Subcutaneous adipose tissue (tissue), 4 donors: ENCODE measurements around the gene OLAH. TPM values are rescaled to one million over a fixed set of nuclear protein-coding genes. Genes with fewer than 3 reads are reported as not detected.

Experiments used
- total RNA-seq, 4 donors: library from RNA; depleted of rRNA; stranded (reverse); fragments of >200 nt; gene quantifications; one replicate each; pipeline ENCODE4 v1.1.0, GENCODE V29; 2016
- TF ChIP-seq, protein P1 (sequence below): fragments of 450-650 bp; IDR thresholded peaks from one replicate; pipeline ENCODE4 v1.5.1; 2016; ENCODE audit warnings: low read depth, mild to moderate bottlenecking, control low read depth, antibody characterized with exemption, moderate library complexity

The OLAH gene
- total RNA-seq, 4 donors from 2014 or later: 0.38 to 1.3 (median 0.51) TPM; not detected in 1

DNA sequence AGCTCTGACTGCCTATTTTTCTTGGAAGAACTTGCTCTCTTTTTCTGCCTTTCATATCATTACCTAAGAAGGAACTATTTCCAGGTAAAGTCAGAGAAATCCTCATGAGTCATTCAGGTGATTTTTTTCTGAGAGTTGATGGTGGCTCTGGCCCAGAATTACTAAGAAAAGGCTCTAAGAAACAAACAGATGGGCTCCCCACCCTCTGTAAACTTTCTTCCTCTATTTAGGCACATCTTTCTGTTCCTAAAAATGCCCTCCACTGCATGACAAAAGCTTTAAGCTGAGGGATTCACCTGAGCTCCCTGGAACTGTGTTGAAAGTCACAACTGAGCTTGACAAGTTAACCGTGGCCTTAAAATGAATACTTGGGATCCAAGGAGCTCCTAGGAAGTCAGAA is 1.6 kb downstream of the OLAH start:
- TF ChIP-seq, protein P1, sequence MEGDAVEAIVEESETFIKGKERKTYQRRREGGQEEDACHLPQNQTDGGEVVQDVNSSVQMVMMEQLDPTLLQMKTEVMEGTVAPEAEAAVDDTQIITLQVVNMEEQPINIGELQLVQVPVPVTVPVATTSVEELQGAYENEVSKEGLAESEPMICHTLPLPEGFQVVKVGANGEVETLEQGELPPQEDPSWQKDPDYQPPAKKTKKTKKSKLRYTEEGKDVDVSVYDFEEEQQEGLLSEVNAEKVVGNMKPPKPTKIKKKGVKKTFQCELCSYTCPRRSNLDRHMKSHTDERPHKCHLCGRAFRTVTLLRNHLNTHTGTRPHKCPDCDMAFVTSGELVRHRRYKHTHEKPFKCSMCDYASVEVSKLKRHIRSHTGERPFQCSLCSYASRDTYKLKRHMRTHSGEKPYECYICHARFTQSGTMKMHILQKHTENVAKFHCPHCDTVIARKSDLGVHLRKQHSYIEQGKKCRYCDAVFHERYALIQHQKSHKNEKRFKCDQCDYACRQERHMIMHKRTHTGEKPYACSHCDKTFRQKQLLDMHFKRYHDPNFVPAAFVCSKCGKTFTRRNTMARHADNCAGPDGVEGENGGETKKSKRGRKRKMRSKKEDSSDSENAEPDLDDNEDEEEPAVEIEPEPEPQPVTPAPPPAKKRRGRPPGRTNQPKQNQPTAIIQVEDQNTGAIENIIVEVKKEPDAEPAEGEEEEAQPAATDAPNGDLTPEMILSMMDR: no peak

DNA sequence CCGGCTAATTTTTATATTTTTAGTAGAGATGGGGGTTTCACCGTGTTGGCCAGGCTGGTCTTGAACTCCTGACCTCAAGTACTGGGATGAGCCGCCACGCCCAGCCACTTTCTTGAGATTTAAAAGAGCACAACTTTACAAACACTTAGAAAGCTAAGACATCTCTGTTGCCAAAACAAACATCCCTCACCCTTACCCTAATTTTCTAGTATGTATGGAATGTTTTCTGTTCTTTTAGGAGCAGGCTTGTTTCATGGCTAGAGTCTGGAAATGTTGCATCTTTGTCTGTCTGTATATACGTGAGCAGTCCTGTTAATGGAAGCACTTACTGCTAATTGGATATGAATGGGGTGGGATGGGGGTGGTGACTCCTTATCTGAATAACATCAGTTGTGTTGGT is 2.9 kb downstream of the OLAH start:
- TF ChIP-seq, protein P1: no peak

DNA sequence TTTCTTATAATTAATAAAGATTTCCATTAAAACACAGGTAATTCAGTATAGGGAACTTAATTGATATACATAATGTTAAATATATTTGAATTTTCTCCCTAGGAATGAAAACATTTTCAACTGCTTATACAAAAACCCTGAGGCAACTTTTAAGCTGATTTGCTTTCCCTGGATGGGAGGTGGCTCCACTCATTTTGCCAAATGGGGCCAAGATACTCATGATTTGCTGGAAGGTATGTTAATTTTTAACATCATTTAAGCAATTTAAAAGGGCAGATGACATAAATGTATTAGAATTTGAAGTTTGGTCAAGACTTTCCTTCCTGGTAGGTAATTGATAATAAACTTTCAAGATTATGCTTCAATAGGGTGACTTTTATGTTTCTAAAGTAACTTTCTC is 5.8 kb downstream of the OLAH start:
- TF ChIP-seq, protein P1: no peak

DNA sequence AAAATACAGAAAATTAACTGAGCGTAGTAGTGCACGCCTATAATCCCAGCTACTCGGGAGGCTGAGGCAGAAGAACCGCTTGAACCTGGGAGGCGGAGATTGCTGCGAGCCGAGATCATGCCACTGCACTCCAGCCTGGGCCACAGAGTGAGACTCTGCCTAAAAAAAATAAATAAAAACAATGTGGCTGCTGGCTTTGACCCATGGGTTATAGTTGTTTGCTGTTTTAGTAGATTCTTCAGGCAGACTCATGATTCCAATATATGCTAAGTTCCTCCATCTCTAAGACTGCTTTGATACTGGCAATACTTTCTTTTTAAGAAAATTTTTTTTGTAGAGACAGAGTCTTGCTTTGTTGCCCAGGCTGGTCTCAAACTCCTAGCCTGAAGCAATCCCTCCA is 8.4 kb downstream of the OLAH start:
- TF ChIP-seq, protein P1: no peak

DNA sequence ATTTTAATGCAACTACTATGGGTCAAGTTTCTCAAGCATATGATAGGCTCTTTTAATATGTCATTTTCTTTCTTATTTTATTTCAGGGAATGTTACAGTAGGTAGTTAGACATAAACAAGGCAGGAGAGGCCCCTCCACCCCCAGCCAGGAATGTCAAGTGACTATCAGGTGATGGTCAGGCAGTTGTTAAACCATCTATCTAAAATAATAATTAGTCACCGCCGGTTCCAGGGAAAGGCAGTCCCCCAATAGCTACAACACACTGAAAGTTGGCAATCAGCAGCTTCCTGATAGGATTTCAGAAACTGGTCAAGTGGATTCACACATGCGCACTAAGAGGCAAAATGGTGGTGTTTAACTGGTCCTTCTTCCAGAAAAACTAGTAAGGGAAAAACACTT is 9.3 kb downstream of the OLAH start:
- TF ChIP-seq, protein P1: no peak

DNA sequence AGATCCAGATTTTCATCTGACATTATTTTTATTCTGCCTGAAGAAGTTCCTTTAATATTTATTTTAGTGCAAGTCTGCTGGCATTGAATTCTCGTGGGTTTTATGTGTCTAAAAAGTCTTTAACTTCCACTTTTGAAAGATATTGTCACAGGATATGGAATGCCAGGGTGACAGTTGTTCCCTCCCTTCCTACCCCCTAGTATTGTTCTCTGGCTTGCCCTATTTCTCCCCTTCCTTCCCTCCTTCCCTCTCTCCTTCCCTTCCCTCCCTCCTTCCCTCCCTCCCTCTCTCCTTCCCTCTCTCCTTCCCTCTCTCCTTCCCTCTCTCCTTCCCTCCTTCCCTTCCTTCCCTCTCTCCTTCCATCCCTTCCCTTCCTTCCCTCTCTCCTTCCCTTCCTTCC is 14.9 kb downstream of the OLAH start:
- TF ChIP-seq, protein P1: no peak

DNA sequence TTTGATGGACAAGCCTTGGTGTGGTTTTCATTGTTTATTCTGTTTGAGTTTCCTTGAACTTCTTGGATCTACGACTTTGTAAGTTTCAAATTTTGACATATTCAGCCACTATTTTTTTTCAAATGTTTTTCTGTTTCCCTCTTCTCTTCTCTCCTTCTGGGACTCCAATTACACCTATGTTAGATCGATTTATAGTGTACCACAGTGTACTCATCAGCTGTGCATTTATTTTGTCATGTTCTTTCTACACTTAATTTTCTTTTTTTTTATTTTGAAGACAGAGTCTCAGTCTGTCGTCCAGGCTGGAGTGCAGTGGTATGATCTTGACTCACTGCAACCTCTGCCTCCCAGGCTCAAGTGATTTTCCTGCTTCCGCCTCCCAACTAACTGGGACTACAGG is 16.2 kb downstream of the OLAH start:
- TF ChIP-seq, protein P1: no peak
